SU-DHL-6 (cell line): ENCODE results near the gene ACE.

Experiments
- H2AFZ ChIP-seq: fragments of 200-600 bp; sonication (generic); 2 replicates; pipeline ENCODE4 v1.6.1; 2014; ENCODE audit warnings: low read depth, mild to moderate bottlenecking, moderate library complexity, mixed read lengths, antibody characterized with exemption, low read length; ENCODE audit not compliant: severe bottlenecking
- H3F3A ChIP-seq: fragments of 200-600 bp; shearing (Covaris generic); 2 replicates; pipeline ENCODE4 v1.6.0; 2016; ENCODE audit warnings: antibody characterized with exemption, mild to moderate bottlenecking; ENCODE audit not compliant: insufficient read depth
- H3K27ac ChIP-seq: fragments of 200-600 bp; sonication (generic); 2 replicates; pipeline ENCODE4 v1.5.1; 2016; ENCODE audit warnings: low read depth, mild to moderate bottlenecking, low read length, moderate library complexity, mixed read lengths
- H3K27me3 ChIP-seq: fragments of 200-600 bp; sonication (generic), shearing (Covaris generic); 2 replicates; pipeline ENCODE4 v1.6.0; 2014; ENCODE audit warnings: mild to moderate bottlenecking, low read length
- H3K36me3 ChIP-seq: fragments of 200-600 bp; sonication (generic); 2 replicates; pipeline ENCODE4 v1.6.1; 2014; ENCODE audit warnings: mild to moderate bottlenecking, low read length, mixed read lengths
- H3K4me2 ChIP-seq: fragments of 300-600, 200-600 bp; shearing (Covaris generic), sonication (generic); 2 replicates; pipeline ENCODE4 v1.6.0; 2014; ENCODE audit warnings: low read length, low read depth, mild to moderate bottlenecking; ENCODE audit not compliant: poor library complexity, severe bottlenecking
- H3K4me3 ChIP-seq: fragments of 200-600 bp; sonication (generic); 2 replicates; pipeline ENCODE4 v1.5.1; 2014; ENCODE audit warnings: antibody characterized with exemption, low read length, mild to moderate bottlenecking, mixed read lengths; ENCODE audit not compliant: insufficient read depth, poor library complexity, severe bottlenecking
- H3K79me2 ChIP-seq: fragments of 200-600 bp; sonication (generic); 2 replicates; pipeline ENCODE4 v1.6.1; 2014; ENCODE audit warnings: mild to moderate bottlenecking, low read length, moderate library complexity; ENCODE audit not compliant: insufficient read depth
- H3K9ac ChIP-seq: fragments of 200-600 bp; sonication (generic); 2 replicates; pipeline ENCODE4 v1.7.0; 2014; ENCODE audit warnings: mild to moderate bottlenecking, low read length
- H3K9me2 ChIP-seq: fragments of 200-600 bp; sonication (generic); replicated peaks from 2 replicates; pipeline ENCODE4 v1.6.1; 2014; ENCODE audit warnings: low read length; ENCODE audit not compliant: insufficient read depth
- H3K9me3 ChIP-seq: fragments of 200-600 bp; sonication (generic); 2 replicates; pipeline ENCODE4 v1.6.1; 2014; ENCODE audit warnings: low read length, mixed read lengths; ENCODE audit not compliant: insufficient read depth
- H4K20me1 ChIP-seq: fragments of 200-600 bp; sonication (generic); 2 replicates; pipeline ENCODE4 v1.6.1; 2014; ENCODE audit warnings: low read depth, mild to moderate bottlenecking, antibody characterized with exemption, low read length, moderate library complexity, mixed read lengths
- CTCF ChIP-seq: fragments of 200-600 bp; sonication (generic); IDR thresholded peaks from one replicate; pipeline ENCODE4 v1.5.1; 2017; ENCODE audit warnings: antibody characterized with exemption, mild to moderate bottlenecking, low read length, moderate library complexity; ENCODE audit not compliant: insufficient read depth, poor library complexity, severe bottlenecking
- EZH2phosphoT487 ChIP-seq: fragments of 200-600 bp; sonication (generic), shearing (Covaris generic); conservative IDR thresholded peaks from 2 replicates; pipeline ENCODE4 v1.6.1; 2018; ENCODE audit warnings: mild to moderate bottlenecking, antibody characterized with exemption, low read length, moderate library complexity, mixed read lengths

ACE gene

GRCh38 chr17:63511331-63511730, 34.5 kb downstream of the ACE start:
- Histone ChIP-seq H3K79me2 (no peaks in the 10 kb centered on the region), H2AFZ (no peak overlapping the region), H3K9me3 (no peaks in the 10 kb centered on the region), H3K27me3 (no peaks in the 10 kb centered on the region), H3K9ac (no peak overlapping the region), H3K9me2 (no peaks in the 10 kb centered on the region), H3F3A (no peaks in the 10 kb centered on the region), H3K4me3 (no peak overlapping the region), H3K27ac (no peak overlapping the region), H3K36me3 (no peaks in the 10 kb centered on the region), H3K4me2 (no peak overlapping the region), H4K20me1 (no peaks in the 10 kb centered on the region)
- no peak for TF ChIP-seq EZH2phosphoT487
- no peak for TF ChIP-seq CTCF

GRCh38 chr17:63512388-63512787, 35.5 kb downstream of the ACE start:
- Histone ChIP-seq H3K4me3 (no peak overlapping the region), H3K9ac (no peak overlapping the region), H2AFZ (no peak overlapping the region), H3K4me2 (no peak overlapping the region), H3K36me3 (no peaks in the 10 kb centered on the region), H4K20me1 (no peaks in the 10 kb centered on the region), H3K9me2 (no peaks in the 10 kb centered on the region), H3K79me2 (no peaks in the 10 kb centered on the region), H3K9me3 (no peaks in the 10 kb centered on the region), H3K27me3 (no peaks in the 10 kb centered on the region), H3K27ac (no peak overlapping the region), H3F3A (no peaks in the 10 kb centered on the region)
- no peak for TF ChIP-seq EZH2phosphoT487
- no peak for TF ChIP-seq CTCF

GRCh38 chr17:63512896-63513644, 36.2 kb downstream of the ACE start:
- Histone ChIP-seq H3K9ac (no peak overlapping the region), H3K36me3 (no peaks in the 10 kb centered on the region), H2AFZ (no peak overlapping the region), H3K79me2 (no peaks in the 10 kb centered on the region), H4K20me1 (no peaks in the 10 kb centered on the region), H3F3A (no peaks in the 10 kb centered on the region), H3K27ac (no peak overlapping the region), H3K9me3 (no peaks in the 10 kb centered on the region), H3K4me3 (no peak overlapping the region), H3K9me2 (no peaks in the 10 kb centered on the region), H3K27me3 (no peaks in the 10 kb centered on the region), H3K4me2 (no peak overlapping the region)
- TF ChIP-seq CTCF (no peak), EZH2phosphoT487 (no peak)
